Measurements from ENCODE around the gene INTS3. TPM values are rescaled to one million over a fixed set of nuclear protein-coding genes. Genes with fewer than 3 reads are reported as not detected.
A peak's percentile ranks its signal among the peaks of the same experiment; 100 is the strongest.

INTS3 gene
- total RNA-seq, 1 donor from 2014 or later = 72.3 TPM

DNA sequence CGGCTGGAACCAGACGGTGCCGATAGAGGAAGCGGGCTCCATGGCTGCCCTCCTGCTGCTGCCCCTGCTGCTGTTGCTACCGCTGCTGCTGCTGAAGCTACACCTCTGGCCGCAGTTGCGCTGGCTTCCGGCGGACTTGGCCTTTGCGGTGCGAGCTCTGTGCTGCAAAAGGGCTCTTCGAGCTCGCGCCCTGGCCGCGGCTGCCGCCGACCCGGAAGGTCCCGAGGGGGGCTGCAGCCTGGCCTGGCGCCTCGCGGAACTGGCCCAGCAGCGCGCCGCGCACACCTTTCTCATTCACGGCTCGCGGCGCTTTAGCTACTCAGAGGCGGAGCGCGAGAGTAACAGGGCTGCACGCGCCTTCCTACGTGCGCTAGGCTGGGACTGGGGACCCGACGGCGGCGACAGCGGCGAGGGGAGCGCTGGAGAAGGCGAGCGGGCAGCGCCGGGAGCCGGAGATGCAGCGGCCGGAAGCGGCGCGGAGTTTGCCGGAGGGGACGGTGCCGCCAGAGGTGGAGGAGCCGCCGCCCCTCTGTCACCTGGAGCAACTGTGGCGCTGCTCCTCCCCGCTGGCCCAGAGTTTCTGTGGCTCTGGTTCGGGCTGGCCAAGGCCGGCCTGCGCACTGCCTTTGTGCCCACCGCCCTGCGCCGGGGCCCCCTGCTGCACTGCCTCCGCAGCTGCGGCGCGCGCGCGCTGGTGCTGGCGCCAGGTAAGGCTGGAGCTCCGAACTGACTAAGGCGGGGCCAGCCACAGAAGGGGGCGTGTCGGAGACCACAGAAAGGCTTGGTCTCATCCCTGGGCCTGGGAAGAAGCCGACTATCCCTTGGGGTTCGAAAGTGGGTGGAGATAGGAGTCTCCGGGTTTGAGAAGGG, 47.8 kb downstream of the INTS3 start:
- peak overlapping the region; percentile 92 for H3K4me3 ChIP-seq
- peak overlapping the region; percentile 93 for H3K27ac ChIP-seq
- no peaks in the 10 kb centered on the region for H3K9me3 ChIP-seq
- TF ChIP-seq, protein P1, sequence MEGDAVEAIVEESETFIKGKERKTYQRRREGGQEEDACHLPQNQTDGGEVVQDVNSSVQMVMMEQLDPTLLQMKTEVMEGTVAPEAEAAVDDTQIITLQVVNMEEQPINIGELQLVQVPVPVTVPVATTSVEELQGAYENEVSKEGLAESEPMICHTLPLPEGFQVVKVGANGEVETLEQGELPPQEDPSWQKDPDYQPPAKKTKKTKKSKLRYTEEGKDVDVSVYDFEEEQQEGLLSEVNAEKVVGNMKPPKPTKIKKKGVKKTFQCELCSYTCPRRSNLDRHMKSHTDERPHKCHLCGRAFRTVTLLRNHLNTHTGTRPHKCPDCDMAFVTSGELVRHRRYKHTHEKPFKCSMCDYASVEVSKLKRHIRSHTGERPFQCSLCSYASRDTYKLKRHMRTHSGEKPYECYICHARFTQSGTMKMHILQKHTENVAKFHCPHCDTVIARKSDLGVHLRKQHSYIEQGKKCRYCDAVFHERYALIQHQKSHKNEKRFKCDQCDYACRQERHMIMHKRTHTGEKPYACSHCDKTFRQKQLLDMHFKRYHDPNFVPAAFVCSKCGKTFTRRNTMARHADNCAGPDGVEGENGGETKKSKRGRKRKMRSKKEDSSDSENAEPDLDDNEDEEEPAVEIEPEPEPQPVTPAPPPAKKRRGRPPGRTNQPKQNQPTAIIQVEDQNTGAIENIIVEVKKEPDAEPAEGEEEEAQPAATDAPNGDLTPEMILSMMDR (IDR thresholded peaks at IDR 0.05) = no peak
- ATAC-seq (peak; percentile 70), DNase-seq (peak; percentile 92)
- peaks cover 65% of the 10 kb centered on the region for H3K4me1 ChIP-seq
- H3K27me3 ChIP-seq = no peaks in the 10 kb centered on the region
- H3K36me3 ChIP-seq = peaks cover 25% of the 10 kb centered on the region
- intact Hi-C loops (cut with DNase I) = no loop called here

DNA sequence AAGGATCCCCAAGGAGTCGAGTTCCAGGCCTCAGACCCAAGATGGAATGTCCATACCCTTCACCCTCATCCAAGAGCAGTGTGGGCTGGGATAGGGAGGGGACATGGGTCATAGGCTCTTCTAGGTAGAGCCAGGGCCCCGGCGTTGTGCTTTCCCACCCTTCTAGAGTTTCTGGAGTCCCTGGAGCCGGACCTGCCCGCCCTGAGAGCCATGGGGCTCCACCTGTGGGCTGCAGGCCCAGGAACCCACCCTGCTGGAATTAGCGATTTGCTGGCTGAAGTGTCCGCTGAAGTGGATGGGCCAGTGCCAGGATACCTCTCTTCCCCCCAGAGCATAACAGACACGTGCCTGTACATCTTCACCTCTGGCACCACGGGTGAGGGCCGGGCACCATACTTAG, 48.5 kb downstream of the INTS3 start:
- intact Hi-C loops (cut with DNase I) = no loop called here
- Histone ChIP-seq H3K4me3 (peak overlapping the region; percentile 92), H3K27me3 (no peaks in the 10 kb centered on the region), H3K27ac (peak overlapping the region; percentile 93), H3K9me3 (no peaks in the 10 kb centered on the region), H3K4me1 (peaks cover 58% of the 10 kb centered on the region), H3K36me3 (peaks cover 20% of the 10 kb centered on the region)
- no peak for DNase-seq
- no peak for ATAC-seq
- TF ChIP-seq, protein P1 (IDR thresholded peaks at IDR 0.05) = no peak

DNA sequence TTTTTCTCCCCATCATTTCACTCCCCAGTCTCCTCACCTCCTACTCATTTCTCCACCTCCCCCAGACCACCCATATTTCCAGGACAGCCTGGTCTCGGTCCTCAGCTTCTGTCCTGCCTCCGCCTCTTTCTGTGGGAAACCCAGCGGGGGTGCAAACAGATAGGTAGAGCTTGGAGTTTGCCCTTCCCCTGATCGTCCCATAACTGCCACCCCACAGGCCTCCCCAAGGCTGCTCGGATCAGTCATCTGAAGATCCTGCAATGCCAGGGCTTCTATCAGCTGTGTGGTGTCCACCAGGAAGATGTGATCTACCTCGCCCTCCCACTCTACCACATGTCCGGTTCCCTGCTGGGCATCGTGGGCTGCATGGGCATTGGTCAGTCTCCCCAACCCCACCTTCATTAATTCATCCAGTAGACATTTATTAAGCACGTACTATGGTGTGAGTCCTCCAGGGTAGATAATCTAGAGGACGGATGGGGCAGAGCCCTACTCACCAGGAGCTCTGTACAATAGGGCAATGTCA, 49.1 kb downstream of the INTS3 start:
- no peak for DNase-seq

DNA sequence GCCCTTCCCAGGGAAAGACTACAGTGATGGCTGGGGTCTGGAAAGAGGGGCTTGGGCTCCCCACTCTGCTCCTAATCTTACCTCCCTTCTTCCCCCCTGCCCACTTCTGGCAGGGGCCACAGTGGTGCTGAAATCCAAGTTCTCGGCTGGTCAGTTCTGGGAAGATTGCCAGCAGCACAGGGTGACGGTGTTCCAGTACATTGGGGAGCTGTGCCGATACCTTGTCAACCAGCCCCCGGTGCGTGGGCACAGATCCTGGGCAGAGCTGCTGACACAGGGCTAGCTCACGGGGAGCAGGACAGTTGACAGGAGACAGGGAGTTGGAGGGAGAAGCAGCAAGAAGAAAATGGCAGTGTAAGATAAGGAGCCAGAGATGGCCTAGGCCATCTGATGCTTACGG, 49.8 kb downstream of the INTS3 start:
- no peaks in the 10 kb centered on the region for H3K9me3 ChIP-seq
- TF ChIP-seq, protein P1 (IDR thresholded peaks at IDR 0.05) = no peak
- peaks cover 10% of the 10 kb centered on the region for H3K36me3 ChIP-seq
- DNase-seq = peak; percentile 81
- no peak for ATAC-seq
- peaks cover 51% of the 10 kb centered on the region for H3K4me1 ChIP-seq
- no peak overlapping the region for H3K27ac ChIP-seq
- intact Hi-C loops (cut with DNase I) = no loop called here
- H3K27me3 ChIP-seq = no peaks in the 10 kb centered on the region
- H3K4me3 ChIP-seq = peak overlapping the region; percentile 92

More for the DNA sequence above, 49.1 kb downstream of the INTS3 start:
- Histone ChIP-seq H3K27me3 (no peaks in the 10 kb centered on the region), H3K36me3 (peaks cover 17% of the 10 kb centered on the region), H3K4me1 (peaks cover 53% of the 10 kb centered on the region), H3K4me3 (peak overlapping the region; percentile 92), H3K27ac (no peak overlapping the region), H3K9me3 (no peaks in the 10 kb centered on the region)
- intact Hi-C loops (cut with DNase I) = no loop called here
- no peak for ATAC-seq
- TF ChIP-seq, protein P1 (IDR thresholded peaks at IDR 0.05) = no peak

DNA sequence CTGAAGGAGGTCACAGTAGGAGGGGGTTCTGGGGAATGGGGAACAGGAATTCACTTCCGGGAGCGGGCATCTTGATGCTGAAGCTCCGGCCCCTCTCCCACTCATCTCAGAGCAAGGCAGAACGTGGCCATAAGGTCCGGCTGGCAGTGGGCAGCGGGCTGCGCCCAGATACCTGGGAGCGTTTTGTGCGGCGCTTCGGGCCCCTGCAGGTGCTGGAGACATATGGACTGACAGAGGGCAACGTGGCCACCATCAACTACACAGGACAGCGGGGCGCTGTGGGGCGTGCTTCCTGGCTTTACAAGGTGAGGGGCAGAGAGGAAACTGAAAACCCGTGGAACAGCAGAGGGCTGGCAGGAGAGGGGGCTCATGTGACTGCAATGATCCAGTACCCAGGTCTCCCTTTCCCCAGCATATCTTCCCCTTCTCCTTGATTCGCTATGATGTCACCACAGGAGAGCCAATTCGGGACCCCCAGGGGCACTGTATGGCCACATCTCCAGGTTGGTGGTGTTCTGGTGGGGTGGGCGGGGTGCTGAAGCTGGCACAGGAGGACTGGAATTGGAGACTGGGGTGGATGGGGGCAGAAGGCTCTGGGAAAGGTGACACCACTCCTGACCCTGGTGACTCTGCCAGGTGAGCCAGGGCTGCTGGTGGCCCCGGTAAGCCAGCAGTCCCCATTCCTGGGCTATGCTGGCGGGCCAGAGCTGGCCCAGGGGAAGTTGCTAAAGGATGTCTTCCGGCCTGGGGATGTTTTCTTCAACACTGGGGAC, 50.4 kb downstream of the INTS3 start:
- Histone ChIP-seq H3K27me3 (no peaks in the 10 kb centered on the region), H3K36me3 (peaks cover 9% of the 10 kb centered on the region), H3K4me3 (peak overlapping the region; percentile 92), H3K27ac (no peak overlapping the region), H3K9me3 (no peaks in the 10 kb centered on the region), H3K4me1 (peaks cover 50% of the 10 kb centered on the region)
- TF ChIP-seq, protein P1 (IDR thresholded peaks at IDR 0.05) = no peak
- intact Hi-C loops (cut with DNase I) = no loop called here
- ATAC-seq (no peak), DNase-seq (no peak)

All from upper lobe of right lung (tissue), 1 donor.